HepG2 (cell line): ENCODE data around the gene DNAJC2. TPM values are rescaled to one million over a fixed set of nuclear protein-coding genes. Genes with fewer than 3 reads are reported as not detected.
A peak's percentile ranks its signal among the peaks of the same experiment; 100 is the strongest.

Experiments used
- GTF3A ChIP-seq: sonication (generic); formaldehyde crosslinking; conservative IDR thresholded peaks from 2 replicates; pipeline ENCODE4 v1.4.0; 2020; ENCODE audit warnings: mild to moderate bottlenecking, missing genetic modification reagents
- HIVEP1 ChIP-seq: sonication (generic); formaldehyde crosslinking; IDR thresholded peaks from 2 replicates; pipeline ENCODE4 v1.4.0; 2020; ENCODE audit warnings: mild to moderate bottlenecking, missing genetic modification reagents
- KMT2B ChIP-seq: IDR thresholded peaks from 2 replicates; pipeline ENCODE4 v1.6.1; 2016; ENCODE audit warnings: missing genetic modification reagents, missing compliant biosample characterization
- SIN3B ChIP-seq: fragments of 150-350 bp; IDR thresholded peaks from 2 replicates; pipeline ENCODE4 v1.6.1; 2014; ENCODE audit warnings: low read length
- SRF ChIP-seq: IDR thresholded peaks from 2 replicates; pipeline ENCODE4 v1.6.1; 2011; ENCODE audit warnings: mild to moderate bottlenecking, low read depth, low read length, moderate library complexity
- ZNF282 ChIP-seq: fragments of 450-650 bp; IDR thresholded peaks from 2 replicates; pipeline ENCODE4 v1.6.1; 2018; ENCODE audit not compliant: partially characterized antibody
- ZNF331 ChIP-seq: sonication (generic); formaldehyde crosslinking; IDR thresholded peaks from 2 replicates; pipeline ENCODE4 v1.4.0; 2020; ENCODE audit warnings: missing genetic modification reagents
- ZNF460 ChIP-seq: sonication (generic); formaldehyde crosslinking; IDR thresholded peaks from 2 replicates; pipeline ENCODE4 v1.5.1; 2020; ENCODE audit warnings: missing genetic modification reagents, mild to moderate bottlenecking, borderline replicate concordance
- ZNF713 ChIP-seq: sonication (generic); formaldehyde crosslinking; IDR thresholded peaks from 2 replicates; pipeline ENCODE4 v1.4.0; 2020; ENCODE audit warnings: mild to moderate bottlenecking, missing genetic modification reagents
- polyA plus RNA-seq, 8 experiments: library from polyadenylated mRNA; depleted of rRNA in 3 of 8; stranded (reverse) in 7 of 8; unstranded in 1 of 8; fragments of >200 nt; fragmentation: Illumina TruSeq in 4 of 8; extraction: Trizol in 4 of 8; gene quantifications; 2 replicates each; pipeline versions ENCODE4 v1.2.1 to v1.2.3, GENCODE V29; 2011 to 2016; ENCODE audit warnings: low read depth in 4 of 8, missing spikeins in 1 of 8, mixed read lengths in 1 of 8; ENCODE audit not compliant: insufficient read depth in 1 of 8
- total RNA-seq, 5 experiments: library from RNA; depleted of rRNA; stranded (reverse); fragments of >200 nt; fragmentation: Illumina TruSeq; extraction: Trizol; gene quantifications; 2 replicates each; pipeline ENCODE4 v1.2.3, GENCODE V29; 2016; ENCODE audit warnings: low read depth in 1 of 5
- TF ChIP-seq, protein P1 (sequence below): sonication (generic); formaldehyde crosslinking; IDR thresholded peaks from 2 replicates; pipeline ENCODE4 v1.5.0; 2020; ENCODE audit warnings: mild to moderate bottlenecking, missing genetic modification reagents, borderline replicate concordance
- TF ChIP-seq, protein P2 (sequence below): sonication (generic); formaldehyde crosslinking; IDR thresholded peaks from 2 replicates; pipeline ENCODE4 v1.4.0; 2020; ENCODE audit warnings: missing genetic modification reagents
- TF ChIP-seq, protein P3 (sequence below): sonication (generic); formaldehyde crosslinking; IDR thresholded peaks from 2 replicates; pipeline ENCODE4 v1.5.0; 2020; ENCODE audit warnings: missing genetic modification reagents, mild to moderate bottlenecking, borderline replicate concordance
- TF ChIP-seq, protein P4 (sequence below): fragments of 450-650 bp; IDR thresholded peaks from 2 replicates; pipeline ENCODE4 v1.6.1; 2017; ENCODE audit warnings: mild to moderate bottlenecking
- TF ChIP-seq, protein P5 (sequence below): sonication (generic); formaldehyde crosslinking; IDR thresholded peaks from 2 replicates; pipeline ENCODE4 v1.4.0; 2020; ENCODE audit warnings: missing genetic modification reagents, borderline replicate concordance
- TF ChIP-seq, protein P6 (sequence below): sonication (generic); formaldehyde crosslinking; IDR thresholded peaks from 2 replicates; pipeline ENCODE4 v1.4.0; 2020; ENCODE audit warnings: missing genetic modification reagents, borderline replicate concordance

The DNAJC2 gene
- total and polyA plus RNA-seq, 2 of the 13 experiments (the other 11 are each of a cell fraction or from before 2014, with no cell fraction given) = 19.6 to 42.0 TPM

DNA sequence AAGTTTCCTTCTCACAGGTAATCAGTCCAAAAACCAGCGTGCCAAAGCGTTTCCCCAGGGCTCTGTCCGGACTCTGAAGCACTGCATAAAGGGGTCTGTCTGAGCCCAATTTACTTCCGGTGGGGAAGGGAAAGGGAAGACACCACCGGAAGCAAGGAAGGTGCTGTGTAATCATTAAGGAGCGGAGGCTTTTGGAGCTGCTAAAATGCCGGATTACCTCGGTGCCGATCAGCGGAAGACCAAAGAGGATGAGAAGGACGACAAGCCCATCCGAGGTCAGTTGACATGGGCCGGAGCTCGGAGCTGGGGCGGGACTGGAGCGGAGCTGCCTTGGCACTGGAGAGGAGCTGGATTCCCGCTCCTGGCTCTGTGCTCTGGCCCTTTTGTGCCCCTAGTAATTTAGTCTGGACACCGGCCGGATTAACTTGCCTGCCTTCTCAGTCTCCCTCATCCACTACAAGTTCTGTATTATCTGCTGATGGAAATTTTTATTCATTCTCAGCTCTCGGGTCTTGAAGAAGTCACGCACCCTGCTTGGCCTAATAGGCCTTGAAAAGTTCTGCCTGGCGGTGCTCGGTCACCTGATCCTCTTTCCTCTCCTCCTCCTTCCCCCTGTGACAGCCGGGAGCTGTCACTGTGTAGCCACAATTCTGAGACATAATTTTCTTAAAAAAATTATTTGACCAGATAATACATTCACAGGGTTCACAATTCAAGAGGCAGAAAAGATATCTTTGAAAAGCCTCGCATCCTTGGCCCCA lies 3.1 kb upstream of the DNAJC2 start, which contains the start of gene PSMC2 (continued):
- TF ChIP-seq GTF3A (CRISPR knock-in tag) = 0 out of 2 replicates have a peak, but pooled peaks have one; percentile 5
- TF ChIP-seq KMT2B (CRISPR knock-in tag) = peak; percentile 94
- TF ChIP-seq, protein P1, sequence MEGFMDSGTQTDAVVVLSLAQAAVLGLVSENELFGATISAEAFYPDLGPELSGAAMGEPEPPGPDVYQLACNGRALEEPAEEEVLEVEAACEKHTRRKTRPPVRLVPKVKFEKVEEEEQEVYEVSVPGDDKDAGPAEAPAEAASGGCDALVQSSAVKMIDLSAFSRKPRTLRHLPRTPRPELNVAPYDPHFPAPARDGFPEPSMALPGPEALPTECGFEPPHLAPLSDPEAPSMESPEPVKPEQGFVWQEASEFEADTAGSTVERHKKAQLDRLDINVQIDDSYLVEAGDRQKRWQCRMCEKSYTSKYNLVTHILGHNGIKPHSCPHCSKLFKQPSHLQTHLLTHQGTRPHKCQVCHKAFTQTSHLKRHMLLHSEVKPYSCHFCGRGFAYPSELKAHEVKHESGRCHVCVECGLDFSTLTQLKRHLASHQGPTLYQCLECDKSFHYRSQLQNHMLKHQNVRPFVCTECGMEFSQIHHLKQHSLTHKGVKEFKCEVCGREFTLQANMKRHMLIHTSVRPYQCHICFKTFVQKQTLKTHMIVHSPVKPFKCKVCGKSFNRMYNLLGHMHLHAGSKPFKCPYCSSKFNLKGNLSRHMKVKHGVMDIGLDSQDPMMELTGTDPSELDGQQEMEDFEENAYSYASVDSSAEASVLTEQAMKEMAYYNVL (CRISPR knock-in tag) = no peak
- TF ChIP-seq, protein P2, sequence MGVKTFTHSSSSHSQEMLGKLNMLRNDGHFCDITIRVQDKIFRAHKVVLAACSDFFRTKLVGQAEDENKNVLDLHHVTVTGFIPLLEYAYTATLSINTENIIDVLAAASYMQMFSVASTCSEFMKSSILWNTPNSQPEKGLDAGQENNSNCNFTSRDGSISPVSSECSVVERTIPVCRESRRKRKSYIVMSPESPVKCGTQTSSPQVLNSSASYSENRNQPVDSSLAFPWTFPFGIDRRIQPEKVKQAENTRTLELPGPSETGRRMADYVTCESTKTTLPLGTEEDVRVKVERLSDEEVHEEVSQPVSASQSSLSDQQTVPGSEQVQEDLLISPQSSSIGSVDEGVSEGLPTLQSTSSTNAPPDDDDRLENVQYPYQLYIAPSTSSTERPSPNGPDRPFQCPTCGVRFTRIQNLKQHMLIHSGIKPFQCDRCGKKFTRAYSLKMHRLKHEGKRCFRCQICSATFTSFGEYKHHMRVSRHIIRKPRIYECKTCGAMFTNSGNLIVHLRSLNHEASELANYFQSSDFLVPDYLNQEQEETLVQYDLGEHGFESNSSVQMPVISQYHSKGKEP = no peak; the same call in 1 of the 2 replicates
- TF ChIP-seq, protein P3, sequence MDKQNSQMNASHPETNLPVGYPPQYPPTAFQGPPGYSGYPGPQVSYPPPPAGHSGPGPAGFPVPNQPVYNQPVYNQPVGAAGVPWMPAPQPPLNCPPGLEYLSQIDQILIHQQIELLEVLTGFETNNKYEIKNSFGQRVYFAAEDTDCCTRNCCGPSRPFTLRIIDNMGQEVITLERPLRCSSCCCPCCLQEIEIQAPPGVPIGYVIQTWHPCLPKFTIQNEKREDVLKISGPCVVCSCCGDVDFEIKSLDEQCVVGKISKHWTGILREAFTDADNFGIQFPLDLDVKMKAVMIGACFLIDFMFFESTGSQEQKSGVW = no peak
- no peak for TF ChIP-seq HIVEP1 (CRISPR knock-in tag)
- TF ChIP-seq, protein P4, sequence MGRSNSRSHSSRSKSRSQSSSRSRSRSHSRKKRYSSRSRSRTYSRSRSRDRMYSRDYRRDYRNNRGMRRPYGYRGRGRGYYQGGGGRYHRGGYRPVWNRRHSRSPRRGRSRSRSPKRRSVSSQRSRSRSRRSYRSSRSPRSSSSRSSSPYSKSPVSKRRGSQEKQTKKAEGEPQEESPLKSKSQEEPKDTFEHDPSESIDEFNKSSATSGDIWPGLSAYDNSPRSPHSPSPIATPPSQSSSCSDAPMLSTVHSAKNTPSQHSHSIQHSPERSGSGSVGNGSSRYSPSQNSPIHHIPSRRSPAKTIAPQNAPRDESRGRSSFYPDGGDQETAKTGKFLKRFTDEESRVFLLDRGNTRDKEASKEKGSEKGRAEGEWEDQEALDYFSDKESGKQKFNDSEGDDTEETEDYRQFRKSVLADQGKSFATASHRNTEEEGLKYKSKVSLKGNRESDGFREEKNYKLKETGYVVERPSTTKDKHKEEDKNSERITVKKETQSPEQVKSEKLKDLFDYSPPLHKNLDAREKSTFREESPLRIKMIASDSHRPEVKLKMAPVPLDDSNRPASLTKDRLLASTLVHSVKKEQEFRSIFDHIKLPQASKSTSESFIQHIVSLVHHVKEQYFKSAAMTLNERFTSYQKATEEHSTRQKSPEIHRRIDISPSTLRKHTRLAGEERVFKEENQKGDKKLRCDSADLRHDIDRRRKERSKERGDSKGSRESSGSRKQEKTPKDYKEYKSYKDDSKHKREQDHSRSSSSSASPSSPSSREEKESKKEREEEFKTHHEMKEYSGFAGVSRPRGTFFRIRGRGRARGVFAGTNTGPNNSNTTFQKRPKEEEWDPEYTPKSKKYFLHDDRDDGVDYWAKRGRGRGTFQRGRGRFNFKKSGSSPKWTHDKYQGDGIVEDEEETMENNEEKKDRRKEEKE = no peak
- peak; percentile 53; the same call in 1 of the 2 replicates for TF ChIP-seq SRF
- no peak for TF ChIP-seq ZNF282
- peak; percentile 78 for TF ChIP-seq ZNF331 (CRISPR knock-in tag)
- no peak for TF ChIP-seq ZNF713 (CRISPR knock-in tag)
- TF ChIP-seq, protein P5, sequence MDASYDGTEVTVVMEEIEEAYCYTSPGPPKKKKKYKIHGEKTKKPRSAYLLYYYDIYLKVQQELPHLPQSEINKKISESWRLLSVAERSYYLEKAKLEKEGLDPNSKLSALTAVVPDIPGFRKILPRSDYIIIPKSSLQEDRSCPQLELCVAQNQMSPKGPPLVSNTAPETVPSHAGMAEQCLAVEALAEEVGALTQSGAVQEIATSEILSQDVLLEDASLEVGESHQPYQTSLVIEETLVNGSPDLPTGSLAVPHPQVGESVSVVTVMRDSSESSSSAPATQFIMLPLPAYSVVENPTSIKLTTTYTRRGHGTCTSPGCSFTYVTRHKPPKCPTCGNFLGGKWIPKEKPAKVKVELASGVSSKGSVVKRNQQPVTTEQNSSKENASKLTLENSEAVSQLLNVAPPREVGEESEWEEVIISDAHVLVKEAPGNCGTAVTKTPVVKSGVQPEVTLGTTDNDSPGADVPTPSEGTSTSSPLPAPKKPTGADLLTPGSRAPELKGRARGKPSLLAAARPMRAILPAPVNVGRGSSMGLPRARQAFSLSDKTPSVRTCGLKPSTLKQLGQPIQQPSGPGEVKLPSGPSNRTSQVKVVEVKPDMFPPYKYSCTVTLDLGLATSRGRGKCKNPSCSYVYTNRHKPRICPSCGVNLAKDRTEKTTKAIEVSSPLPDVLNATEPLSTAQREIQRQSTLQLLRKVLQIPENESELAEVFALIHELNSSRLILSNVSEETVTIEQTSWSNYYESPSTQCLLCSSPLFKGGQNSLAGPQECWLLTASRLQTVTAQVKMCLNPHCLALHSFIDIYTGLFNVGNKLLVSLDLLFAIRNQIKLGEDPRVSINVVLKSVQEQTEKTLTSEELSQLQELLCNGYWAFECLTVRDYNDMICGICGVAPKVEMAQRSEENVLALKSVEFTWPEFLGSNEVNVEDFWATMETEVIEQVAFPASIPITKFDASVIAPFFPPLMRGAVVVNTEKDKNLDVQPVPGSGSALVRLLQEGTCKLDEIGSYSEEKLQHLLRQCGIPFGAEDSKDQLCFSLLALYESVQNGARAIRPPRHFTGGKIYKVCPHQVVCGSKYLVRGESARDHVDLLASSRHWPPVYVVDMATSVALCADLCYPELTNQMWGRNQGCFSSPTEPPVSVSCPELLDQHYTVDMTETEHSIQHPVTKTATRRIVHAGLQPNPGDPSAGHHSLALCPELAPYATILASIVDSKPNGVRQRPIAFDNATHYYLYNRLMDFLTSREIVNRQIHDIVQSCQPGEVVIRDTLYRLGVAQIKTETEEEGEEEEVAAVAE (CRISPR knock-in tag) = peak; percentile 71
- TF ChIP-seq SIN3B = peak; percentile 76; the same call in 1 of the 2 replicates
- TF ChIP-seq, protein P6, sequence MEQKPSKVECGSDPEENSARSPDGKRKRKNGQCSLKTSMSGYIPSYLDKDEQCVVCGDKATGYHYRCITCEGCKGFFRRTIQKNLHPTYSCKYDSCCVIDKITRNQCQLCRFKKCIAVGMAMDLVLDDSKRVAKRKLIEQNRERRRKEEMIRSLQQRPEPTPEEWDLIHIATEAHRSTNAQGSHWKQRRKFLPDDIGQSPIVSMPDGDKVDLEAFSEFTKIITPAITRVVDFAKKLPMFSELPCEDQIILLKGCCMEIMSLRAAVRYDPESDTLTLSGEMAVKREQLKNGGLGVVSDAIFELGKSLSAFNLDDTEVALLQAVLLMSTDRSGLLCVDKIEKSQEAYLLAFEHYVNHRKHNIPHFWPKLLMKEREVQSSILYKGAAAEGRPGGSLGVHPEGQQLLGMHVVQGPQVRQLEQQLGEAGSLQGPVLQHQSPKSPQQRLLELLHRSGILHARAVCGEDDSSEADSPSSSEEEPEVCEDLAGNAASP (CRISPR knock-in tag) = peak; percentile 46; the same call in 1 of the 2 replicates
- no peak for TF ChIP-seq ZNF460 (CRISPR knock-in tag)
